Spinal cord (tissue), 10 donors: ENCODE data around the gene TEX14. TPM values are rescaled to one million over a fixed set of nuclear protein-coding genes. Genes with fewer than 3 reads are reported as not detected.

Experiments
- DNase-seq, 6 donors: peaks; one replicate each; pipeline versions ENCODE4 v3.0.0 to v3.0.0-alpha.2; 2013 to 2015; ENCODE audit warnings: low spot score in 6 of 6, low read depth in 4 of 6
- H3K27ac ChIP-seq: one replicate; pipeline ENCODE4 v1.5.1; 2013; ENCODE audit warnings: low read depth, low read length, control low read depth
- H3K27me3 ChIP-seq: one replicate; pipeline ENCODE4 v1.6.1; 2013; ENCODE audit warnings: low read length; ENCODE audit not compliant: control insufficient read depth, insufficient read depth
- H3K36me3 ChIP-seq: one replicate; pipeline ENCODE4 v1.6.1; 2013; ENCODE audit warnings: low read length; ENCODE audit not compliant: control insufficient read depth, insufficient read depth
- H3K4me1 ChIP-seq: one replicate; pipeline ENCODE4 v1.6.1; 2013; ENCODE audit warnings: low read length; ENCODE audit not compliant: control insufficient read depth, insufficient read depth
- H3K4me3 ChIP-seq: one replicate; pipeline ENCODE4 v1.5.1; 2013; ENCODE audit warnings: low read depth, low read length, control low read depth
- H3K9me3 ChIP-seq: one replicate; pipeline ENCODE4 v1.6.1; 2013; ENCODE audit warnings: low read length; ENCODE audit not compliant: control insufficient read depth, insufficient read depth
- WGBS: methylation state at CpG from one replicate; pipeline ENCODE4 v1.1.5; 2013; ENCODE audit warnings: missing lambda C conversion rate; ENCODE audit not compliant: insufficient coverage; 5-methylcytosine and 5-hydroxymethylcytosine counted together
- polyA plus RNA-seq, 2 donors: library from polyadenylated mRNA; unstranded; fragments of 120-200 nt; gene quantifications; one replicate each; pipeline ENCODE4 v1.2.1, GENCODE V29; 2013; ENCODE audit not compliant: insufficient read length in 2 of 2
- total RNA-seq, 2 donors: library from RNA; depleted of rRNA in 1 of 2; stranded (reverse); fragments of 120-200 nt in 1 of 2; fragments of >200 nt in 1 of 2; gene quantifications; one replicate each; pipeline versions ENCODE4 v1.2.3 to v1.2.4, GENCODE V29; 2013 to 2014
- donor health status: healthy.

The TEX14 gene
- total and polyA plus RNA-seq, 4 donors: 0.30 to 1.3 (median 0.61) TPM

DNA sequence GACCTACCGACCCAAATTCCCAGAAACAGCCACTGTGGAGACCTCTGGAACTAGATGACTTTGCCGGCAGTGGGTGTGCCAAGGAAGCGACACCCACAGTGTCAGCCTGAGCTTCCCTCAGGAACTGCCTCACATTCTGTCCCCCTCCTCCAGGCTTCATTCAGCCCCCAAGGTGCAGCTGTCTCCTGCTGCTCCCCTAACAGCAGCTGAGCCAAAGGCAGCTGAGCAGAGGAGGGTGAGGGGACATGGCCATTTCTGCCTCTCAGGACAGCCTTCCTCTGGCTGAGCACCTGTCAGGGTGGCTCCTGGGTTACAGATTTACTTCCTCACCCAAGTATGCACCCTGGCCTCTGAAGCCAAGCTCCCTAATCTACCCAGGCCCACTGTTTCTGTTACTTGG is 155.3 kb downstream of the TEX14 start:
- 75% methylated on average over 3 of the region's 3 CpGs for WGBS
- no peaks in the 10 kb centered on the region for H3K27me3 ChIP-seq
- peaks cover 28% of the 10 kb centered on the region for H3K4me1 ChIP-seq
- no peak for DNase-seq
- no peak overlapping the region for H3K27ac ChIP-seq
- no peak overlapping the region for H3K4me3 ChIP-seq
- H3K36me3 ChIP-seq: no peaks in the 10 kb centered on the region
- H3K9me3 ChIP-seq: no peaks in the 10 kb centered on the region

DNA sequence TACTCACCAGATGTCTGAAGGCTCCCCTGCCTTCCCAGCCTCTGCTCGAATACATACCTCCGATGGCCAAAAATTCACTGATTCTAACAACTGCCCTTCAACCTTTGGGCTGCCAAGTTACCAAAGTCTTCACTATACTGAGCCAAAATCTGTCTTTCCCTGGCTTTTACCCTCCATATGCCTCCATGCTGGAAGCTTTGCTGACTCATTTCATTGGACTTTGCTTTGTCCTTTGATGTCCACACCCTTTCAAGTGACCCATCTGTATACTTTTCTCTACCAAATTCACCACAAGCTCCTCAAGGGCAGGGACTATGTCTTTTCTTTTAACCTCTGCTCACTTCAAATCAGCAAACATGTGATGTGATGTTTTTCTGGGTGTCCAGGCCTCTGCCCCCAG is 156.4 kb downstream of the TEX14 start:
- 97% methylated on average over 2 of the region's 2 CpGs for WGBS
- peaks cover 39% of the 10 kb centered on the region for H3K4me1 ChIP-seq
- no peak overlapping the region for H3K4me3 ChIP-seq
- no peak overlapping the region for H3K27ac ChIP-seq
- H3K36me3 ChIP-seq: no peaks in the 10 kb centered on the region
- no peaks in the 10 kb centered on the region for H3K9me3 ChIP-seq
- H3K27me3 ChIP-seq: no peaks in the 10 kb centered on the region
- DNase-seq: no peak

DNA sequence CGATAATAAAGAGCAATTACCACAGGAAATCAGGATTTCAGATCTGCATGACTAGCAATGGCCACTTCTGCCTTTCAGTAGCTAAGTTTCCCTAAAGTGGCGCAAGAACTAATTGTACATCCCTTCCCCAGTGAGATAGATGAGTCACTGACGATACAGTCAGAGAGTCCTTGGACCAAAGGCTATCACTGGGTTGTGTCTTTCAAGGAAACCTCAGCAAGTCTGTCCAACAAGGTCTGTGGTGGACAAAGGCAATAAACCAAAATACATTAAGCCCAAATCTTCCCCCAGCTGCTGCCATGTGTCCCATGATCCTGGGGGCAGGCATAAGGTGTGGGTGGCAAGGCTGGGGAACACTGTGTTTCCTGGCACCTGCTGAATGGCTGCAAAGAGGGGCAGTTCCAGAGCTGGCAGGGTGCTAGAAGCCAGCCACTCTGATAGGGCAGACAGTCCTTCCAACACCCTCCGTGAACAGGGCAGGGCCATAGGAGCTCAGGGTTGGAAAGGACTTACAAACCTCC is 156.9 kb downstream of the TEX14 start:
- no peak for DNase-seq
- H3K27ac ChIP-seq: no peak overlapping the region
- H3K27me3 ChIP-seq: no peaks in the 10 kb centered on the region
- WGBS: 86% methylated on average over 4 of the region's 4 CpGs
- H3K9me3 ChIP-seq: no peaks in the 10 kb centered on the region
- H3K4me3 ChIP-seq: no peak overlapping the region
- no peaks in the 10 kb centered on the region for H3K36me3 ChIP-seq
- H3K4me1 ChIP-seq: peaks cover 42% of the 10 kb centered on the region

DNA sequence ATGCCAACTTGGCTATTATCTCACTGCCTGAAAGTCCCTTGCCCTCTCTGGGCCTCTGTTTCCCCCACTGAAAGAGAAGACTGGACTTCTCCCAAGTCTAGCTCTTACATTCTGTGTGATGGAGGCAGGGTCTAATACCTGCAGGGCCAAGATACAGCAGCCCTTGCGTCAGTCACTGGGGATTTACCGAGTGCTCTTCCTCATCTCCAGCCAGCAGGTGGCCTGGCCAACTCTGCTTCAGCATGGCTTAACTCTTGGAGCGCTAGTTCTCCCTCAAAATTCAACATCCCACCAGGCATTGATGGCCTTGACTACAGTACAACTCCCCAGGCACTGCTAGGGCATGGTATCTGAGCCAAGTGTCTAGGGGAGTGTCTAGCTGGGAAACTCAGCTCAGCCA is 157.5 kb downstream of the TEX14 start:
- Histone ChIP-seq H3K4me3 (no peak overlapping the region), H3K9me3 (no peaks in the 10 kb centered on the region), H3K27ac (no peak overlapping the region), H3K36me3 (no peaks in the 10 kb centered on the region), H3K4me1 (peaks cover 43% of the 10 kb centered on the region), H3K27me3 (no peaks in the 10 kb centered on the region)
- DNase-seq: no peak
- WGBS: 70% methylated on average over 3 of the region's 3 CpGs

DNA sequence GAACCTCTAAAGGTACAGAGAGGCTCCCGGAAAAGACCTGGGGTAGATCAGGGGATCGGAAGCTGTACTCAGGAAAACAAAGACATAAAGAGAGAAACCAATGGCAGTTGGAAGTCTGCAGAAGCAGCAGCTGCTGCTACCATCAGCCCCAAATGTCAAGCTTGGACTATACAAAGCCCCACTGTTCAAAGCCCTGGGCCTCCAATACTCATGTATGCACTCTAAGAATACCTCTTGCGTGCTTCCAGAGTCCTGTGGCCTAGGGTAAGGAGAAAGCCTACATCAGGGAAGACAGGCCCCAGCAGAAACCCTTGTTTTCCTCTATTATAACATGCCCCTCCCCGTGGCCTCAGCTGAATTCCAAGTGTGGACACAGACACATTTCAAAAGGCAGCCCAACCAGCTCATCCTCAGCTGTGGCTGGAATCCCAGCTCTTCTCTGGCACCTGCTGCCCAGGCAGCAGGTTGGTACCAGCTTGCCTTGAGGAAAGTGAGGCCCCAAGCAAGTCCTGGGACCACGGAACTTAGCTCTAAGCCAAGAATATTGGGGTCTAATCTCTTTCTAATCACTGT is 158.1 kb downstream of the TEX14 start:
- WGBS: 82% methylated on average over 4 of the region's 5 CpGs
- no peaks in the 10 kb centered on the region for H3K27me3 ChIP-seq
- no peak for DNase-seq
- H3K27ac ChIP-seq: no peak overlapping the region
- no peaks in the 10 kb centered on the region for H3K9me3 ChIP-seq
- no peaks in the 10 kb centered on the region for H3K36me3 ChIP-seq
- no peak overlapping the region for H3K4me3 ChIP-seq
- H3K4me1 ChIP-seq: peaks cover 49% of the 10 kb centered on the region

DNA sequence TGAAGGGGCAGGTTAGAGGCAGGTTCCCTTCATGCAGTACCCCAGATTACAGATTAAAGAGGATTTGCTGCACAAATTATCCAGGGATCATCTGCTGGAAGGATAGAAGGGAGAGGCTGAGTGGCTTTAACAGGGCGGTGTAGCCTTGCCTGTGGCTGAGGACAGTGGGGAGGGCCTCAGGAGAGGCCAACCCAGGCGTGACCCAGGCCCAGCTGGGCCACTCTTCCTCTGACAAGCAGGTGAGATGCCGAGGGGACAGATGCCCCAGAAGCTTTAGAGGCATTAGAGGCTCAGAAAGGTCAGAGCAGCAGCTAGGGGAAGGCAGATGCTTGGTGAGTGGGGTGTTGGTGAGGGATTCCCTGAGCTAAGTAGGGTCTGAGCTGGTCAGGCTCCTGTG is 159.3 kb downstream of the TEX14 start:
- no peaks in the 10 kb centered on the region for H3K9me3 ChIP-seq
- no peak overlapping the region for H3K4me3 ChIP-seq
- peaks cover 57% of the 10 kb centered on the region for H3K4me1 ChIP-seq
- no peak for DNase-seq
- no peaks in the 10 kb centered on the region for H3K36me3 ChIP-seq
- 70% methylated on average over 3 of the region's 3 CpGs for WGBS
- H3K27ac ChIP-seq: no peak overlapping the region
- H3K27me3 ChIP-seq: no peaks in the 10 kb centered on the region

DNA sequence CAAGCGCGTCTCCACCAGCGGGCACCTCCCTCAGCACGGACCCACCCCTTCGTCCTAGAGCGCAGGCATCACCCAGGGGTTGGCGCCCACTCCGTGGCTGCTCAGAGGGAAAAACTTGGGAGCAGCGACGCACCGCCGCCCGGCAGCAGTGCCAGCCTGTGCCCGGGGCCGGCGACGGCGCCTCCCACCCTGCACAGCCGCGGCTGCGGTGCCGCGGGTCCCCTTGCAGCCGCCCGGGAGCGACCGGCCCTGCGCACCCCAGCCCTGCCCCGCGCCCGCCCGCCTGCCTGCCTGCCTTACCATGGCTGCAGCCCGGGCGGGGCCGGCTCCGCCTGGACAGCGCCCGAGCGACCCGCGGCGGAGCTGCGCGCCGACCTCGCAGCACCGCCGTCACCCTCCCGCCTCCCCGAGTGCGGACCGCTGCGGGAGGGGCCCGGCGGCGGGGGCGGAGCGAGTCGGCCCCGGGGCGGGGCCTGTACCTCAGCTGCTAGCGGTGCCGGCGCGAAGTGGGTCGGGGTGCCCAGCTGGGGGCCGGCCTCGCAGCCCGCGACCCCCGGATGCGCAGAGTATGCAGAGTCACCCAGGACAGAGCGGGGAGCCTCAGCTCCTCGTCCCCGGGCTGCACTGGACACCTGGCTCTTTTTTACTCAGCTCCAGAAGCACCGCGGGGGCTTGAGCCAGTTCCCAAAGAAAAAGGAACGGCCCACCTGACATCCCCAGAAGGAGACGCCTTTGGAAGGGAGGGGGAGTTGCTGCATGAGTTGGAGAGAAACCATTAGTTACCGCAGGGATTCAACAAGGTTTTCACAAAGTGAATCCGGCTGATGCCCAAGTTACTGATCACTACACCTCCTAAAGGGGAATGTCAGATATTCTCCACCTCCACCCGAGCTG is 159.9 kb downstream of the TEX14 start:
- H3K4me1 ChIP-seq: peaks cover 60% of the 10 kb centered on the region
- no peaks in the 10 kb centered on the region for H3K27me3 ChIP-seq
- no peak overlapping the region for H3K27ac ChIP-seq
- WGBS: under 1% methylated on average over 78 of the region's 82 CpGs
- H3K9me3 ChIP-seq: no peaks in the 10 kb centered on the region
- H3K36me3 ChIP-seq: peaks cover 2% of the 10 kb centered on the region
- DNase-seq: peak in 3 of 6 donors; percentile 33 to 79 (median 79)
- H3K4me3 ChIP-seq: peak overlapping the region; percentile 42

- Histone ChIP-seq H3K27me3 (no peaks in the 10 kb centered on the region), H3K36me3 (peaks cover 9% of the 10 kb centered on the region), H3K9me3 (no peaks in the 10 kb centered on the region), H3K4me3 (peak overlapping the region; percentile 42), H3K27ac (no peak overlapping the region), H3K4me1 (peaks cover 63% of the 10 kb centered on the region)
- no peak for DNase-seq
- 42% methylated on average over 3 of the region's 3 CpGs for WGBS
Measured at GRCh38 chr17:58531122-58531521, 160.7 kb downstream of the TEX14 start.

DNA sequence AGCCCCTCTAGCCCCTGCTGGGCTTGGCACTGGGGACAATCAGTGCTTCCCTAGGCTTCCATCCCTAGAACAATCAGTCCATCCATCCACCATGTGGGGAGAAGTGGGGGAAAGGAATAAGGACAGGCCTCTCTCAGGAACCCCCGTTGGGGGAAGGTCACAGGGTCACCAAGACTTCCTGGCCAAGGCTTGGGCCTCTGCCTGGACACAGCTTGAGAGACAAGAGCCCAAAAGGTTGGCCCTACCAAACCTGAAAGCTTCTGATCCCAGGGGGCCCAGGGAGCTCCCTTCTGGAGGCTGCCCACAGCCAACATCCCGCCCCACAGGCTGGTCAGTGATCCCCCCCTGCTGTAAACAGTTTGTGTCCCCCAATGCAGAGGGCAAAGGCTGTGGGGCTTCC is 161.2 kb downstream of the TEX14 start:
- Histone ChIP-seq H3K9me3 (no peaks in the 10 kb centered on the region), H3K27me3 (no peaks in the 10 kb centered on the region), H3K4me3 (no peak overlapping the region), H3K27ac (peak overlapping the region; percentile 4), H3K4me1 (peaks cover 63% of the 10 kb centered on the region), H3K36me3 (peaks cover 10% of the 10 kb centered on the region)
- DNase-seq: peak in 1 of 6 donors; percentile 33
- 30% methylated on average over 2 of the region's 2 CpGs for WGBS
